Measurements from ENCODE around the gene NEAT1. TPM values are rescaled to one million over a fixed set of nuclear protein-coding genes. Genes with fewer than 3 reads are reported as not detected.

NEAT1 gene
- 51.4 and 335 TPM in 2 replicates for total RNA-seq

GRCh38 chr11:65422633-65423515, at the start of gene NEAT1:
Gene NEAT1, plus strand, starts transcription at chr11:65422798.

GRCh38 chr11:65382033-65382803, 40.4 kb upstream of the NEAT1 start, which contains the start of gene SLC25A45:
Gene SLC25A45, minus strand, starts transcription at chr11:65382646. Its CDS starts 695 bp downstream, at chr11:65381951.

GRCh38 chr11:65386307-65387140, 36.1 kb upstream of the NEAT1 start, which contains the start of gene FRMD8:
Gene FRMD8, plus strand, starts transcription at chr11:65386637. Its CDS starts 400 bp downstream, at chr11:65387037.

Other genes starting within 250 kb of the NEAT1 start
- gene CAPN1, start 240.9 kb upstream of the NEAT1 start, total RNA-seq, result 61.7 and 142 TPM in 2 replicates
- 4.5 and 16.9 TPM in 2 replicates for gene POLA2, start 160.8 kb upstream of the NEAT1 start, total RNA-seq
- 10.9 and 18.3 TPM in 2 replicates for gene CDC42EP2, start 107.9 kb upstream of the NEAT1 start, total RNA-seq
- gene DPF2, start 88.9 kb upstream of the NEAT1 start, total RNA-seq, result 27.9 and 29.9 TPM in 2 replicates
- gene TIGD3, start 68.0 kb upstream of the NEAT1 start, total RNA-seq, result under 0.01 and 0.19 TPM in 2 replicates
- gene SLC25A45, start 40.2 kb upstream of the NEAT1 start, total RNA-seq, result 1.5 and 2.8 TPM in 2 replicates
- 58.9 and 64.0 TPM in 2 replicates for gene FRMD8, start 36.2 kb upstream of the NEAT1 start, total RNA-seq
- 5,626 and 17,024 TPM in 2 replicates for gene MALAT1, start 76.2 kb downstream of the NEAT1 start, total RNA-seq
- 93.3 and 138 TPM in 2 replicates for gene SCYL1, start 102.3 kb downstream of the NEAT1 start, total RNA-seq
- gene LTBP3, start 135.6 kb downstream of the NEAT1 start, total RNA-seq, result 33.3 and 34.5 TPM in 2 replicates
- 30.4 and 73.8 TPM in 2 replicates for gene ZNRD2, start 147.7 kb downstream of the NEAT1 start, total RNA-seq
- 12.7 and 35.5 TPM in 2 replicates for gene FAM89B, start 149.7 kb downstream of the NEAT1 start, total RNA-seq
- gene EHBP1L1, start 153.3 kb downstream of the NEAT1 start, total RNA-seq, result 68.2 and 106 TPM in 2 replicates
- under 0.01 TPM in 1 of 2 replicates, not detected in the other for gene KCNK7, start 173.0 kb downstream of the NEAT1 start, total RNA-seq
- gene MAP3K11, start 191.4 kb downstream of the NEAT1 start, total RNA-seq, result 17.2 and 30.5 TPM in 2 replicates
- 9.3 and 23.8 TPM in 2 replicates for gene PCNX3, start 193.0 kb downstream of the NEAT1 start, total RNA-seq
- 10.1 and 19.9 TPM in 2 replicates for gene SIPA1, start 215.3 kb downstream of the NEAT1 start, total RNA-seq
- 12.7 and 22.6 TPM in 2 replicates for gene RELA, start 240.1 kb downstream of the NEAT1 start, total RNA-seq

Data from regular cardiac myocyte (primary cell).